Right renal pelvis (tissue), 4 donors: ENCODE data around the gene ZBTB12. TPM values are rescaled to one million over a fixed set of nuclear protein-coding genes. Genes with fewer than 3 reads are reported as not detected.
A peak's percentile ranks its signal among the peaks of the same experiment; 100 is the strongest.
"Not testable (repeated sequence)": the region's sequence is repeated elsewhere in the genome, so short reads cannot be mapped to it uniquely, and the experiment has no call there.

ENCODE experiments used
- DNase-seq, 4 donors: peaks; one replicate each; pipeline ENCODE4 v3.0.0-alpha.2; 2013; ENCODE audit warnings: low read depth in 4 of 4, low spot score in 3 of 4, missing footprints in 1 of 4
- polyA plus RNA-seq, 4 donors: library from polyadenylated mRNA; unstranded; fragments of 120-200 nt; gene quantifications; one replicate each; pipeline ENCODE4 v1.2.1, GENCODE V29; 2013; ENCODE audit not compliant: insufficient read length in 4 of 4

ZBTB12 gene, protein sequence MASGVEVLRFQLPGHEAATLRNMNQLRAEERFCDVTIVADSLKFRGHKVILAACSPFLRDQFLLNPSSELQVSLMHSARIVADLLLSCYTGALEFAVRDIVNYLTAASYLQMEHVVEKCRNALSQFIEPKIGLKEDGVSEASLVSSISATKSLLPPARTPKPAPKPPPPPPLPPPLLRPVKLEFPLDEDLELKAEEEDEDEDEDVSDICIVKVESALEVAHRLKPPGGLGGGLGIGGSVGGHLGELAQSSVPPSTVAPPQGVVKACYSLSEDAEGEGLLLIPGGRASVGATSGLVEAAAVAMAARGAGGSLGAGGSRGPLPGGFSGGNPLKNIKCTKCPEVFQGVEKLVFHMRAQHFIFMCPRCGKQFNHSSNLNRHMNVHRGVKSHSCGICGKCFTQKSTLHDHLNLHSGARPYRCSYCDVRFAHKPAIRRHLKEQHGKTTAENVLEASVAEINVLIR
- 10 to 100 TPM; 21.6 to 27.7 (median 23.0) TPM for polyA plus RNA-seq

DNA sequence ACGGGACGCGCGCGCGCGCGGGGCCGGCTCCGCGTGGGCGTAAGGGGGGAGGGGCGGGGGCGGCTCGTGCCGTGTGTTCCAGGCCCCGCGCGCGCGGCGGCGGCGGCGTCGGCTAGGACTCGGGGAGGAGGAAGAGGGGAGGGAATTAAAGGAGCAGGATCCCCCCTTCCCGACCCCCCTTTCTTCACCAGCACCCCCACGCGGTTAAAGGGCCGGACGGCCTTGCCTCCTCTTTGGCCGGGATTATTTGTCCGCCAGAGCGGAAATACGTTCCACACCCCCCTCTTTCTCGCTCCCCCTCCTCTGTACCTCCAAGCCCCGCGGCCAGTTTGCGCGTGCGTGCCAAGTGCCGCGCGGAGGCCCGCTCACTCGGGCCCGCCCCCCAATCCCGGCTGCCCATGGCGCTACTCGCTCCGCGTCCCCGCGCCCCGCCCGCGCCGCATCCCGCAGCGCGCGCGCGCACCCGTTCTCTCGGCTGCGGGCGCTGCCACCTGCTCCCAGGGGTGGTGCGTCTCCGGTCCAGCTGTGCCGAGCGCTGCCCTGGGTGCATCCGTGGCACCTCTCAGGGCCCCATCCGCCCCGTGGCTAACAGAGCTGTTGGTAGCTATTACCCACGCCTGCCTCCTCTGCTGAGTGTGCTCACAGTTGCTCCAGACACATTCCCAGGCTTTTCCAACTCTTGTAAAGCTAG is at the start of gene ZBTB12:
ZBTB12 (minus strand) TSS at position 134 of the 691 bp plus-strand sequence. CDS start 781 bp downstream, outside the sequence.
- peak; percentile 96 to 99 (median 96) for DNase-seq

DNA sequence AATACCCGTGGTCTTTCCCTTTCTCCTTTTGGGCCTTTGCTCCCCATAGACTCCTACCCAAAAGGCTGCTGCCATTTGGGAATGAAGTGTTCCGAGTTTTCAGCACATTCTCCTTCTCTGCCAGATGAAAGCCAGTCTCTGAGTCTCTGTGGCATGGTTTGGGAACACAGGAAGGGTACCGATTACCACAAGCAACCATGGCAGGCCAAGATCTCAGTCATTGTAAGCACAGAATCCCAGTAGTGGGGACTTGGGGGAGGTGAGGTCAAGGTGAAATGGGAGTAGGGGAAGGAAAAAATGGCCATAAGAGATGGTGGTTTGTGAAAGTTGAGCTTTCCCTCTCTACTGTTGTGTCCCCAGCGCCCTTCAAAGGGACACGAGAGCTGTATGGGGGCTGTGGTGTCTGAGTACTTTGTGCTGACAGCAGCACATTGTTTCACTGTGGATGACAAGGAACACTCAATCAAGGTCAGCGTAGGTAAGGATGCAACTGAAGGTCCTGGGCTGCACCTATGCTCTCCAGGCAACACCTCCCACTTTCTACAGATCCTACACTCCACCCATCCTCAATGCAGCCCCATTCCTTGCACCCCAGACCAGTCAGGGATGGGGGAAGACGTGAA is 48.2 kb upstream of the ZBTB12 start:
- DNase-seq = no peak

DNA sequence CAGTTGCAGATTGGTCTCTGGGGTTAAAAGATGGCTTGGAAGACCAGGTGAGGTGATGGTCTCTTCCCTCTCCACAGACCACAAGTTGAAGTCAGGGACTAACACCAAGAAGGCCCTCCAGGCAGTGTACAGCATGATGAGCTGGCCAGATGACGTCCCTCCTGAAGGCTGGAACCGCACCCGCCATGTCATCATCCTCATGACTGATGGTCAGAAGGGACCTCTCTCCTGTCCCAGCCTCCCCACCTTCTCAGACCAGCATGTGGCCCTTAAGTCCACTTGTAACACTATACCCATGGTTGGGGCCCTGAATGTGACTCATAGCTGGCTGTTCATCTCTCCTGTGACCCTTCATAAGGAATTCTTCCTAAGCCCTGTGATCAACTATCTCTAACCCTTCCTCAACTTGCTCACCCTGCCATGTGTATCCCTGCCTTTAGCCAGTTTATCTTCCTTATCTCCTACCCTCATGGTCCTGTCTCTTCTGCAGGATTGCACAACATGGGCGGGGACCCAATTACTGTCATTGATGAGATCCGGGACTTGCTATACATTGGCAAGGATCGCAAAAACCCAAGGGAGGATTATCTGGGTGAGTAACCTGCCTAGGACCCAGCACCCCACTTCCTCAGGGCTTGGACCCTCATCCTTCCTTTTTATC is 47.0 kb upstream of the ZBTB12 start:
- DNase-seq = no peak

DNA sequence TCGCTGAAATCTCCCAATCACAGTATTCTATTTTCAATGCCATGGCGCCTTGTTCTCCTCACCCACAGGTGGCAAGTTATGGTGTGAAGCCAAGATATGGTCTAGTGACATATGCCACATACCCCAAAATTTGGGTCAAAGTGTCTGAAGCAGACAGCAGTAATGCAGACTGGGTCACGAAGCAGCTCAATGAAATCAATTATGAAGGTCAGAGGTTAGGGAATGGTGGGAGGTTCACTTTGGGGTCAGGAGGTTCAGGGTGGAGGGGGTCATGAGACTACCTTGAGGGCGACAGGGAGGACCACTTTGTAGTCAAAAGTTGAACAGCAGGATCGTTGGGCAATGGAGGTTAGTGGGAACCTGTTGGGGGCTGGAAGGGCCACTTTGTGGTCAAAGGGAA is 46.4 kb upstream of the ZBTB12 start:
- no peak for DNase-seq

DNA sequence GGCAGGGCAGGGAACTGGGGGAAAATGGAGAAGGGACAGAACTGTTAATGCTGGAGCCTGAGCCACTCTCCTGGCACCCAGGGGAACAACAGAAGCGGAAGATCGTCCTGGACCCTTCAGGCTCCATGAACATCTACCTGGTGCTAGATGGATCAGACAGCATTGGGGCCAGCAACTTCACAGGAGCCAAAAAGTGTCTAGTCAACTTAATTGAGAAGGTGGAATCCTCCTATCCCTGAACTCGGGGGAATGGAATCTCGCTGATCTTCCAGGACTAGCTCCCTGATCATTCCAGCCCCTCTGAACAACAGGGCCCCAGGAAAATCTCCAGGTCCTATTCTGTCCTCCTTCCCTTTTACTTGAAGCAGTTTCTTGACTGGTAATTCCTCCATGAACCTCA is 46.0 kb upstream of the ZBTB12 start:
- DNase-seq = no peak

DNA sequence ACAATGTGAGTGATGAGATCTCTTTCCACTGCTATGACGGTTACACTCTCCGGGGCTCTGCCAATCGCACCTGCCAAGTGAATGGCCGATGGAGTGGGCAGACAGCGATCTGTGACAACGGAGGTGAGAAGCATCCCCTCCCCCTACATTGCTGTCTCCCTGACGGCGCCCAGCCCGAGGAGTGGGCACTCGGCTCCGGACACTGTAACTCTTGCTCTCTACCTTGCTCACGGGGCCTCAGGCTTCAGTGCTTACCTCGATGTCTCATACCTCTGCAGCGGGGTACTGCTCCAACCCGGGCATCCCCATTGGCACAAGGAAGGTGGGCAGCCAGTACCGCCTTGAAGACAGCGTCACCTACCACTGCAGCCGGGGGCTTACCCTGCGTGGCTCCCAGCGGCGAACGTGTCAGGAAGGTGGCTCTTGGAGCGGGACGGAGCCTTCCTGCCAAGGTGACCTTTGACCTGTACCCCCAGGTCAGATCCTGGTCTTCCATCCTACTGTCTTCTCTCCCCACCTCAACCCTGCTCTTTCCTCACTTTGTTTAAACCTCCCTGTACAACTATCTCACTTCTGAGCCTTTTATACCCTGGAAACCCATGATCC is 45.3 kb upstream of the ZBTB12 start:
- DNase-seq = no peak

DNA sequence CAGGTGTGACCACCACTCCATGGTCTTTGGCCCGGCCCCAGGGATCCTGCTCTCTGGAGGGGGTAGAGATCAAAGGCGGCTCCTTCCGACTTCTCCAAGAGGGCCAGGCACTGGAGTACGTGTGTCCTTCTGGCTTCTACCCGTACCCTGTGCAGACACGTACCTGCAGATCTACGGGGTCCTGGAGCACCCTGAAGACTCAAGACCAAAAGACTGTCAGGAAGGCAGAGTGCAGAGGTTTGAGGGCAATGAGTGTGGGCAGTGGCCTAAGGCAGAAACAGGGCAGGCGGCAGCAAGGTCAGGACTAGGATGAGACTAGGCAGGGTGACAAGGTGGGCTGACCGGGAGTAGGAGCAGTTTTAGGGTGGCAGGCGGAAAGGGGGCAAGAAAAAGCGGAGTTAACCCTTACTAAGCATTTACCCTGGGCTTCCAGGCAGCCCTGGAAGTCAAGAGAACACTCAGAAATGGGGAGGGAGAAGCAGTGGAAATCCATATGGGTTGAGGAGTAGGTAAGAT is 44.5 kb upstream of the ZBTB12 start:
- no peak for DNase-seq

DNA sequence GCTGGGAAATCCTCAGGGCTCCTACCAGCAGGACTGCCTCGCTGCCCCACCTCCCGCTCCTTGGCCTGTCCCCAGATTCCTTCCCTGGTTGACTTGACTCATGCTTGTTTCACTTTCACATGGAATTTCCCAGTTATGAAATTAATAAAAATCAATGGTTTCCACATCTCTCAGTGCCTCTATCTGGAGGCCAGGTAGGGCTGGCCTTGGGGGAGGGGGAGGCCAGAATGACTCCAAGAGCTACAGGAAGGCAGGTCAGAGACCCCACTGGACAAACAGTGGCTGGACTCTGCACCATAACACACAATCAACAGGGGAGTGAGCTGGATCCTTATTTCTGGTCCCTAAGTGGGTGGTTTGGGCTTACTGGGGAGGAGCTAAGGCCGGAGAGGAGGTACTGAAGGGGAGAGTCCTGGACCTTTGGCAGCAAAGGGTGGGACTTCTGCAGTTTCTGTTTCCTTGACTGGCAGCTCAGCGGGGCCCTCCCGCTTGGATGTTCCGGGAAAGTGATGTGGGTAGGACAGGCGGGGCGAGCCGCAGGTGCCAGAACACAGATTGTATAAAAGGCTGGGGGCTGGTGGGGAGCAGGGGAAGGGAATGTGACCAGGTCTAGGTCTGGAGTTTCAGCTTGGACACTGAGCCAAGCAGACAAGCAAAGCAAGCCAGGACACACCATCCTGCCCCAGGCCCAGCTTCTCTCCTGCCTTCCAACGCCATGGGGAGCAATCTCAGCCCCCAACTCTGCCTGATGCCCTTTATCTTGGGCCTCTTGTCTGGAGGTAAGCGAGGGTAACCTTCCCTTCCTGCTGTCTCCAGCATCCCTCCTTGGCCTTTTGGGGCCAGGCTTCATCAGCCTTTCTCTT is 43.9 kb upstream of the ZBTB12 start, which contains the start of gene CFB:
CFB (plus strand) TSS at position 589 of the 863 bp plus-strand sequence; CDS start at position 716, 127 bp downstream.
- no peak for DNase-seq

DNA sequence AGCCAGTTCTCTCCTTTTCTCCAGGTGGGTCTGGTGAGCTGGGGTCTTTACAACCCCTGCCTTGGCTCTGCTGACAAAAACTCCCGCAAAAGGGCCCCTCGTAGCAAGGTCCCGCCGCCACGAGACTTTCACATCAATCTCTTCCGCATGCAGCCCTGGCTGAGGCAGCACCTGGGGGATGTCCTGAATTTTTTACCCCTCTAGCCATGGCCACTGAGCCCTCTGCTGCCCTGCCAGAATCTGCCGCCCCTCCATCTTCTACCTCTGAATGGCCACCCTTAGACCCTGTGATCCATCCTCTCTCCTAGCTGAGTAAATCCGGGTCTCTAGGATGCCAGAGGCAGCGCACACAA is 43.2 kb upstream of the ZBTB12 start:
- DNase-seq = no peak

DNA sequence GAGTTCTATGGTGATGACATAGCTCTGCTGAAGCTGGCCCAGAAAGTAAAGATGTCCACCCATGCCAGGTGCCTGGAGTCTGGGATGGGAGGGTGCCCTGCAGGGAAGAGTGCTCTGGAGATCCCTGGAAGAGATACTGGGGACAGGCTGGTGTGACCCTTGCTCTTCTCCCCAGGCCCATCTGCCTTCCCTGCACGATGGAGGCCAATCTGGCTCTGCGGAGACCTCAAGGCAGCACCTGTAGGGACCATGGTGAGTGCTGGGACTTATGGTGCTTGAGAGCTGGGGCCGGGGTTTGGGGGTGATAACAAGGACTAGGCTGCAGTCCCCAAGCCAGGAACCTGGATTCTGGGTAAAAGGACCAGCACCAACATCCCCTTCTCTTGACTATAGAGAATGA is 41.9 kb upstream of the ZBTB12 start:
- DNase-seq = no peak

DNA sequence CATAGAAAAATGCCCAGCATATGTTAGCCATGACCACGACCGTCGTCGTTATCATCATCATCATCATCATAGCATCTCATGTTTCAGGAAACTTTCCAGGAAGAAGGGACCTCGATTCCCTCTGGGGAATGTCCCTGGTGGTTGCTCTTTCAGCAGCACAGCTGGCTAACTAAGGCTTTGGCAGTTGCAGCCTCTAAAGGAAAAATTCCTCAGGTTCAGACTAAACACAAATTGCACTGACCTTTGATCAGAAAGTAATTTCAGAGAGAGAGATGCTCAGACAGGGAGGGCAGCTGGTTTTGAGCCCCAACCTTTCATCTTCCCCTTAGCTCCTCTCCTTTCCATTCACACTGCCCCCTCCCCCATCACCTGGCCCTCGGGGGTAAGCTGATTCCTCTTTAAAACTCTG is 38.4 kb upstream of the ZBTB12 start:
- DNase-seq = no peak

DNA sequence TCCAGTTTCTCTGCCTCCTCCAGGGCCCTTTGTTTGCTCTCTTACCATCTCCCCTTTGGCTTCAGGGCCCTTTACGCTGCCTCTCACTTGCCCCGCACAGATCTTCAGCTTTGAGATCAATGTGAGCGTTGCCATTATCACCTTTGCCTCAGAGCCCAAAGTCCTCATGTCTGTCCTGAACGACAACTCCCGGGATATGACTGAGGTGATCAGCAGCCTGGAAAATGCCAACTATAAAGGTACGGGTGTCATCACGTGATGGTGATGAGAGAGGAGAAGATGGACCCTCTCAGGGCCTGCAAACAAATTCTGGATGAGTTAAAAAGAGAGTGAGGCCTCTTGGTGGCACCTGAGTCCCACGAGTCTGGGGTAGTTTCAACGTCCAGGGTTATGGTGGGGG is 33.9 kb upstream of the ZBTB12 start:
- no peak for DNase-seq

DNA sequence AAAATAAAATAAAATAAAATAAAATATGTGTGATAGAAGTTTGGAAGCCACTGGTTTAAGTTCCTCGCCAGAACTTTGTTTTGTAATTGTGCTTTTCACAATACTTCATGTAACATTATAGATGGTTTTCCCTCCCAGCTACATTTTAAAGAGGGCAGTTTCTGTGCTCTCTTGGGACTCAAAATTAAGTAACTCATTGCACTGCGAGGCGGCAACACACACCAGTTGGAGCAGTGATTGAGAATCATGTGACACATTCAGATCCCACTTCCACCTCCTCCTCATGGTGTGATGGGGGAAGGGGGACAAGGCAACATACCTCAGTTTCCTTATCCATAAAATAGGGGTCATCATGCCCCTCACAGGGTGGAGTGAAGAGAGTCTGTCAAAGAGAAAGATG is 33.1 kb upstream of the ZBTB12 start:
- no peak for DNase-seq

DNA sequence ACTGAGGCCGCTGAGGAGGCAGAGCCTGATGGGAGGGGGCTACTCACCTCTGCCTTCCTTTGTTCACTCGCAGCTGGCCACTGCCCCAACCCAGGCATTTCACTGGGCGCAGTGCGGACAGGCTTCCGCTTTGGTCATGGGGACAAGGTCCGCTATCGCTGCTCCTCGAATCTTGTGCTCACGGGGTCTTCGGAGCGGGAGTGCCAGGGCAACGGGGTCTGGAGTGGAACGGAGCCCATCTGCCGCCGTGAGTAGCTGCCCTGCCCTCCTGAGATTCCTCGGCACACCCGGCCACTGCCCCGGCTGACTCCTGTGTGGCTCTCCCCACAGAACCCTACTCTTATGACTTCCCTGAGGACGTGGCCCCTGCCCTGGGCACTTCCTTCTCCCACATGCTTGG is 31.7 kb upstream of the ZBTB12 start:
- no peak for DNase-seq

DNA sequence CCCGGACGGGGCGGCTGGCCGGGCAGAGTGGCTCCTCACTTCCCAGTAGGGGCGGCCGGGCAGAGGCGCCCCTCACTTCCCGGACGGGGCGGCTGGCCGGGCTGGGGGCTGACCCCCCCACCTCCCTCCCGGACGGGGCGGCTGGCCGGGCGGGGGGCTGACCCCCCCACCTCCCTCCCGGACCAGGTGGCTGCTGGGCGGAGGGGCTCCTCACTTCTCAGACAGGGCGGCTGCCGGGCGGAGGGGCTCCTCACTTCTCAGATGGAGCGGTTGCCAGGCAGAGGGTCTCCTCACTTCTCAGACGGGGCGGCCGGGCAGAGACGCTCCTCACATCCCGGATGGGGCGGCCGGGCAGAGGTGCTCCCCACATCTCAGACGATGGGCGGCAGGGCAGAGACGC is 30.3 kb upstream of the ZBTB12 start:
- DNase-seq = not testable (repeated sequence)

DNA sequence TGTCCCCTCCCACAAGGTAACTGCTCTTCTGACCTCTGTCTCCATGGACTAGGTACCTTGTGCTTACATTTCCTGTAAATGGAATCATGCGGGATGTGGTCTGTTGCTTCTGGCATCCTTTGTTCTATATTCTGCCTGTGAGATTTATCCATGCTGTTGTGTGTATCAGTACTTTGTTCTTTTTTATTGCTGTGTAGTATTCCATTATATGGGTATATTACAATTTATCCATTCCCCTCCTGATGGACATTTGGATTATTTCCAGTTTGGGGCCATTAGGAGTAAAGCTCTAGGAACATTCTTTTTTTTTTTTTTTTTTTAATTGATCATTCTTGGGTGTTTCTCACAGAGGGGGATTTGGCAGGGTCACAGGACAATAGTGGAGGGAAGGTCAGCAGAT is 29.1 kb upstream of the ZBTB12 start:
- DNase-seq = no peak

DNA sequence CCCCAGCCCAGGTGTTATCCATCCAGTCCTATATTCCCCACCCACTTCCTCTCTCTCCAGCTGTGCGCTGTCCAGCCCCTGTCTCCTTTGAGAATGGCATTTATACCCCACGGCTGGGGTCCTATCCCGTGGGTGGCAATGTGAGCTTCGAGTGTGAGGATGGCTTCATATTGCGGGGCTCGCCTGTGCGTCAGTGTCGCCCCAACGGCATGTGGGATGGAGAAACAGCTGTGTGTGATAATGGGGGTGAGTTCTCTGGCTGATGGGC is 26.7 kb upstream of the ZBTB12 start:
- DNase-seq = no peak

DNA sequence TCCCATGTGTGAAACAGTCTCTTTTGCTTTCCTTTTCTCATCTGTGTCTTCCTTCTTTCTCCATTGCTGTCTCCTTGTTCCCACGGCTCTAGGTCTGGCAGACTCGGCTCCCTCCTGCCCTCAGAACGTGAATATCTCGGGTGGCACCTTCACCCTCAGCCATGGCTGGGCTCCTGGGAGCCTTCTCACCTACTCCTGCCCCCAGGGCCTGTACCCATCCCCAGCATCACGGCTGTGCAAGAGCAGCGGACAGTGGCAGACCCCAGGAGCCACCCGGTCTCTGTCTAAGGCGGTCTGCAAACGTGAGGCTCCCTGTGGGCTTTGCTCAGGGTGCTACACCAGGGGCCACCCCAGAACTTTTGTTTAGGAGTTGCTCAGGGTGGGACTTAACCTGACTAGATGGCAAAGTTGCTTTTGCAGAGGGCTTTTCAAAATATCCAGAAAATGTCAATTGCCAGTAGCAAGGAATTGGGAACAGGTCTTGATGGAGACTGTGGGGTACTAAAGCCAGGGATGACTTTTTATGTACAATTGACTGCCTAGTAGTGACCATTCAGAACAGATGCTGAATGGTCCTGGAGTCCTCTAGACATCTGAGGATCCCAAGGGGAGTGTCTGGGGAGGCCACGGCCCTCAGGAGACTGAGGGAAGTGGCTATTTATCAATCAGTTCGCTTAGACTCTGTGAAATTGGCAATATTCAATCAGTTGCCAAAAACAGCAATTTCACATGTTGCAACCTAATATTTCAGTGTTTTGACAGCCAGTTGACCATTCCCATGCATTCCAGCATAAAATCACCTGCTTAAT is 26.2 kb upstream of the ZBTB12 start:
- DNase-seq = no peak
